ENCODE data around the gene BEGAIN. TPM values are rescaled to one million over a fixed set of nuclear protein-coding genes. Genes with fewer than 3 reads are reported as not detected.

The BEGAIN gene
- total RNA-seq, 4 donors from 2014 or later = 0.25 to 0.49 (median 0.26) TPM; not detected in 1

GRCh38 chr14:100623557-100623956, 36.3 kb upstream of the BEGAIN start:
- in situ Hi-C loops (cut with MboI; ENCODE audit: low sequenced_read_pairs in 4 of 4) (no loop called here), intact Hi-C loops (cut with DNase I; ENCODE audit: low total_unique reads) (no loop called here)
- peaks cover 0 to 9% (median 7%) of the 10 kb centered on the region in 3 donors for H3K27me3 ChIP-seq
- H3K4me1 ChIP-seq = no peaks in the 10 kb centered on the region
- no peak overlapping the region for H3K4me3 ChIP-seq
- H3K9me3 ChIP-seq = no peaks in the 10 kb centered on the region
- TF ChIP-seq POLR2A (IDR thresholded peaks at IDR 0.05) (no peak), CTCF (IDR thresholded peaks at IDR 0.05 in 4 of 5, conservative IDR thresholded peaks at IDR 0.05 in 1 of 5) (no peak)
- ATAC-seq (no peak), DNase-seq (no peak)
- no peaks in the 10 kb centered on the region for H3K36me3 ChIP-seq
- no peak overlapping the region for H3K27ac ChIP-seq

DNA sequence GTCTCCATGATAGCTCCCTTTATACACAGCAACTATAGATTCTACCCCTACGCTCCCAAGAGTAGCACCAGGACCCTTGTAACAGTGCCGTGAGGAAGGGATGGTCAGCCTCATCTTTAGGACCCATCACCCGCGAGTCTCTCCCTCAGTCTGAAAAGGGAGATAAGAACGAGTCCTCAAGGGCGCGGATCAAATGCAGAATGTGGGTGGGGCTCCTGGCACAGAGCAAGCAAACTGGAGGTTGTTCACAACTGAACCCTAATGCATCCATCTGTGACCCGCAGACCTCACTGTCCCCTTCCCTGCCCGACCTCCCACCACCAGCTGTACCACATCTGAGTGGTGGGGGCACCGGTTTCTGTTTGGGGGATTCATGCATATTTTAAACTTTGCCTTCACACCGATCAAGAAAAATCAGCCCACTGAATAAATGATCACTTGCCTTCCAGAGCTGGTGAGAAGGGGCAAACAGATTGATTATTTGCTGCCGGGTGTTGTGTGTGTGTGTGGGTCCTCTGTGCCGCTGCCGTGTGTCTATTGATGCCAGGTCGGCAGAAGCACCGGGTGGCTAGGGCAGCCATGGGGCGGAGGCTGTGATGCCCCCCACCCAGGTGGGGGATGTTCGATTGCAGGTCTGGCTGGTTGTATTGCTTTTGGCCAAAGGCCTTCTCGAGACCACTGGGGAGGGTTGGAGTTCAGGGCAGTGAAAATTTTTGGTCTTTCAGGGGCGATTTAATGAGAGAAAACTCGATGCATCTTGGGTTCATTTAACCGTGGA, 35.7 kb upstream of the BEGAIN start:
- DNase-seq (no peak), ATAC-seq (no peak)
- Histone ChIP-seq H3K36me3 (no peaks in the 10 kb centered on the region), H3K9me3 (no peaks in the 10 kb centered on the region), H3K27me3 (peaks cover 0 to 9% (median 7%) of the 10 kb centered on the region in 3 donors), H3K4me3 (no peak overlapping the region), H3K27ac (no peak overlapping the region), H3K4me1 (peaks cover 0 to 4% of the 10 kb centered on the region in 2 donors)
- intact Hi-C loops (cut with DNase I; ENCODE audit: low total_unique reads) = no loop called here
- in situ Hi-C loops (cut with MboI; ENCODE audit: low sequenced_read_pairs in 4 of 4) = no loop called here
- TF ChIP-seq CTCF (IDR thresholded peaks at IDR 0.05 in 4 of 5, conservative IDR thresholded peaks at IDR 0.05 in 1 of 5) (no peak), POLR2A (IDR thresholded peaks at IDR 0.05) (no peak)

DNA sequence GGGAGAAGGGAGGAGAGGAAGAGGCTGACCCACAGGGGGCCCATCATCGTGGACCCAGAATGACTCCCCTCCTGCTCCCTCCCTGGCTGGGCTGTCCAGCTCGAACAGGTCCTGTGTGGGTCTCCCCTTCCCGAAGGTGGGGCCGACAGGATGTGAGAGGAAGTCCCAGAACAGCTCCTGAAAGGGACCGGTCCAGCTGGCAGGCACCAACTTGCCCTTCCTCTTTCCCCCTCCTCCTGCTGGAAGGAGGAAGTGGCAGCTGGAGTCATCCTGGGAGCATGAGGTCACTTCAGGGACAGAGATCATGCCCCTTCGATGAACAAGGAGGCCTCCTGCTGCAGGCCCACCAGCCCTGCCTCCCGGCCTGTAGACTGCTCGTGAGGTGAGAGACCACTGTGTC, 35.0 kb upstream of the BEGAIN start:
- ATAC-seq (no peak), DNase-seq (no peak)
- Histone ChIP-seq H3K4me1 (peaks cover 0 to 8% of the 10 kb centered on the region in 2 donors), H3K27me3 (peaks cover 0 to 13% (median 10%) of the 10 kb centered on the region in 3 donors), H3K9me3 (no peaks in the 10 kb centered on the region), H3K36me3 (no peaks in the 10 kb centered on the region), H3K27ac (no peak overlapping the region), H3K4me3 (no peak overlapping the region)
- intact Hi-C loops (cut with DNase I; ENCODE audit: low total_unique reads) = no loop called here
- no peak for TF ChIP-seq CTCF (IDR thresholded peaks at IDR 0.05 in 4 of 5, conservative IDR thresholded peaks at IDR 0.05 in 1 of 5)
- TF ChIP-seq POLR2A (IDR thresholded peaks at IDR 0.05) = no peak
- in situ Hi-C loops (cut with MboI; ENCODE audit: low sequenced_read_pairs in 4 of 4) = no loop called here

GRCh38 chr14:100621806-100622205, 34.6 kb upstream of the BEGAIN start:
- no peak for ATAC-seq

More at GRCh38 chr14:100621806-100622205, 34.6 kb upstream of the BEGAIN start:
- H3K27ac ChIP-seq = no peak overlapping the region
- TF ChIP-seq CTCF (IDR thresholded peaks at IDR 0.05 in 4 of 5, conservative IDR thresholded peaks at IDR 0.05 in 1 of 5) = no peak
- no peak for TF ChIP-seq POLR2A (IDR thresholded peaks at IDR 0.05)
- intact Hi-C loops (cut with DNase I; ENCODE audit: low total_unique reads) = no loop called here
- H3K27me3 ChIP-seq = peaks cover 0 to 13% (median 10%) of the 10 kb centered on the region in 3 donors
- H3K36me3 ChIP-seq = no peaks in the 10 kb centered on the region
- DNase-seq = no peak
- in situ Hi-C loops (cut with MboI; ENCODE audit: low sequenced_read_pairs in 4 of 4) = no loop called here
- H3K9me3 ChIP-seq = no peaks in the 10 kb centered on the region
- peaks cover 0 to 8% of the 10 kb centered on the region in 2 donors for H3K4me1 ChIP-seq
- no peak overlapping the region for H3K4me3 ChIP-seq

All from gastrocnemius medialis (tissue), 4 donors.